Mucosa of stomach (tissue), 1 donor: Measurements from ENCODE around the gene SETMAR.

Experiments
- H3K27me3 ChIP-seq: one replicate; pipeline ENCODE4 v1.7.0; 2013; ENCODE audit warnings: mild to moderate bottlenecking, low read length; ENCODE audit not compliant: control insufficient read depth, insufficient read depth
- H3K36me3 ChIP-seq: one replicate; pipeline ENCODE4 v1.7.0; 2013; ENCODE audit warnings: low read length; ENCODE audit not compliant: control insufficient read depth, insufficient read depth
- H3K4me1 ChIP-seq: one replicate; pipeline ENCODE4 v1.7.0; 2013; ENCODE audit warnings: mild to moderate bottlenecking, low read length; ENCODE audit not compliant: control insufficient read depth, insufficient read depth
- H3K4me3 ChIP-seq: one replicate; pipeline ENCODE4 v1.7.0; 2013; ENCODE audit warnings: low read length
- H3K9ac ChIP-seq: one replicate; pipeline ENCODE4 v1.7.0; 2013; ENCODE audit warnings: mild to moderate bottlenecking, low read length, moderate library complexity
- H3K9me3 ChIP-seq: one replicate; pipeline ENCODE4 v1.7.0; 2013; ENCODE audit warnings: mild to moderate bottlenecking, low read length, moderate library complexity; ENCODE audit not compliant: control insufficient read depth
- donor health status: Pancreatic carcinoma.

Gene SETMAR

GRCh38 chr3:4303187-4304123, at the start of gene SETMAR:
Gene SETMAR, plus strand, starts transcription at chr3:4303369. Its CDS starts 2 bp downstream, at chr3:4303371.
- Histone ChIP-seq H3K36me3 (no peaks in the 10 kb centered on the region), H3K4me1 (peaks cover 5% of the 10 kb centered on the region)

GRCh38 chr3:4261406-4261805, 41.8 kb upstream of the SETMAR start:
- Histone ChIP-seq H3K9ac (no peak overlapping the region), H3K36me3 (no peaks in the 10 kb centered on the region), H3K9me3 (no peaks in the 10 kb centered on the region), H3K4me3 (no peak overlapping the region), H3K27me3 (no peaks in the 10 kb centered on the region), H3K4me1 (no peaks in the 10 kb centered on the region)

More at GRCh38 chr3:4303187-4304123, at the start of gene SETMAR:
- H3K9me3 ChIP-seq, result no peaks in the 10 kb centered on the region
- H3K4me3 ChIP-seq, result peak within 1 kb of the TSS; percentile 70
- peak within 1 kb of the TSS; percentile 77 for H3K9ac ChIP-seq
- H3K27me3 ChIP-seq, result no peaks in the 10 kb centered on the region

DNA sequence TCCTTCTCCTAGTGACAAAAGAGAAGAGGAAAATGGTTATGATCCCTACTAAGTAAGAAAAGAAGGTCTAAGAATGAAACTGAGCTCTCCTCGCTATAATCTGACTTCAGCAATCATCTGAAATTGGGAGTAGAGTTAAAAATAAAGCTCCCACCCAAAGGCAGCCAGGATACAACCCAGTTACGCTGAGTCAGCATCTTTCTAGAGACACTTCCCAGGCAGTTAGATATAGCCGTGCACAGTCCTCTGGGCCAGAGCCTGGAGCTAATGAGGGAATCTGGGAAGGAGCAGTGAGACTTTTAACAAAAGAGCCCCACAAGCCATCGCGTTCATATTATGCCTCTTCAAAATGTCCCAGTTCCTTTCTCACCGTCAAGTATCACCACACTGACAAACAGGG, 39.1 kb upstream of the SETMAR start:
- H3K36me3 ChIP-seq, result no peaks in the 10 kb centered on the region
- H3K9ac ChIP-seq, result no peak overlapping the region
- no peak overlapping the region for H3K4me3 ChIP-seq
- H3K27me3 ChIP-seq, result no peaks in the 10 kb centered on the region
- H3K9me3 ChIP-seq, result no peaks in the 10 kb centered on the region
- no peaks in the 10 kb centered on the region for H3K4me1 ChIP-seq

DNA sequence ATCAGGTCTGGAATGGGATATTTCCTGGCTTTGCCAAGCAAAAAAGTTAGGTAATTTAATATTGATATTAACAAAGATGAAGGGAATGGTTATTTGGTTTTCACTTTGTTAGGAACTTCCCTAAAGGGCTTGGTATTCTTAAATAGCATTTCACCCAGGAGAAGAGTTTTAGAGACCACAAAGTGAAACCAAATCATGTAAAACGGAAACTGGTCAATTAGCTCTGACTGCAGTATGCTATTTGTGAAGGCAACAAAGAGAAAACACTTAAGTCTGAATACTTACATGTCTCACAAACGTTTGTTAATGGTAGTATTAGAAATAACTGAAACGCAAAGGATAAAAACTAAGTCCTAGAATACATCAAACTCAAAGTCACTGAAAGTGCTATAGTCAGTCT, 32.4 kb upstream of the SETMAR start:
- Histone ChIP-seq H3K9ac (no peak overlapping the region), H3K9me3 (no peaks in the 10 kb centered on the region), H3K4me3 (no peak overlapping the region)

DNA sequence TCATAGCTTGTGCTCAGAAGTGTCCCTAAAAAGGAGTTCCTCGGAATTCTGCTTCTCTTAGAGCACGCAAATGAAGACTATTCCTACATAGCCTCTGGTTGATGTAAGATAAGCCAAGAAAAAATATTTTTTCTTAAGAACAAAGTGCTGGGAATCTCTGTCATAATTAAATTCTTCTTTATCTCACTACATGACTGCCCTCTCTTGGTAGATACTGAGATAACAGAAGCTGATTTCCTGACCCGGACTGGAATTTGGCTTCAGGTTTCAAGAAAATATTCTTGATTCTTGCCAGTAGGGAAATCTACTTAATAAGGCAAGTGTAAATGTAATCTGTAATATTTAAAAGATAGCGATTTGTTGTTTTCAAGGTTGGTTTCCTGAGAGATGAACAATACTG, 31.3 kb upstream of the SETMAR start:
- Histone ChIP-seq H3K4me1 (no peaks in the 10 kb centered on the region), H3K9ac (no peak overlapping the region), H3K27me3 (no peaks in the 10 kb centered on the region), H3K9me3 (no peaks in the 10 kb centered on the region), H3K4me3 (no peak overlapping the region), H3K36me3 (no peaks in the 10 kb centered on the region)

More for the DNA sequence above, 32.4 kb upstream of the SETMAR start:
- Histone ChIP-seq H3K36me3 (no peaks in the 10 kb centered on the region), H3K4me1 (no peaks in the 10 kb centered on the region), H3K27me3 (no peaks in the 10 kb centered on the region)

DNA sequence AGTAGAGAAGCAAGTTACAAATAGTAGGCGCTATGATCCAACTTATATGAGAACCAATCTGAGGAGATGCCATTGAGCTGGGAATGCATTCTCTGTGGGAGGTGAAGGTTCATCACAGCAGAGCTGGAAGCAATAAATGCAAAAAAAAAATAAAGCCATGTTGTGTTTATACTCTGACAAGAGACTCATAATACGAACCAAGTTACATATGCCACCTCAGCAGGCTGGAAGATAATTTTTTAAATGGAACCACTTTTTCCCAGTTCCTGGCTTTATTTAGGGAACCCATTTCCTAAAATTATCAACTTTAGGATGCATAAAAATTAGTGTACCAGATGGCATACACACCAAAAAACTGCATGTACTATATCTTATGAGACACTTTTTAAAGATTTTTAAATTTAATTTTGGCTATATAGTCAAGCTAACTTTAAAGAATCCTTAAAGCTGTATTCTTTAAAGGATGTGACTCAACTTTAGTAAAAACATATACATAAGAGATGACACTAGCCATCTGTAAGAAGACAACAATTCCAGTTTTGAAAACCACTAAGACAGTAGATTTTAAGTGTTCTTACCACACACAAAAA, 23.6 kb upstream of the SETMAR start:
- no peak overlapping the region for H3K4me3 ChIP-seq
- H3K9me3 ChIP-seq, result no peaks in the 10 kb centered on the region
- no peak overlapping the region for H3K9ac ChIP-seq
- H3K36me3 ChIP-seq, result no peaks in the 10 kb centered on the region
- H3K4me1 ChIP-seq, result no peaks in the 10 kb centered on the region
- no peaks in the 10 kb centered on the region for H3K27me3 ChIP-seq

DNA sequence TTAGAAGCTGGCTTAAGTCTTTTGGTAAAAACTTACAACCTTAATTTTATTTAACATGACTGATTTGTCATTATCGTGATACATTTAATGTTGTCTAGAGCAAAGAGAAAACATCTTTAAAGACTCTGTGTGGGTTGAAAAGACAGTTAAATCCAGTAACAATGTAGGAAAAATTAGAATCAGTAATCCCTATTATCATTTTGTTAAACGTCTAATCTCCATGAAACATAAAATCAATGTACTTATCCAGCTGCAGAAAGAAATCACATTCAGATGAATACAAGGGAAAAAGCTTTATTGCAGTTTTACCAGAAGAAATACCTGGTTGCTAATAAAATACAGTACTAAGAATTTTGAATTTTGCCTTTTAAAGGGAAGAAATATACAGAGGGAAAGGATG, 21.2 kb upstream of the SETMAR start:
- H3K27me3 ChIP-seq, result no peaks in the 10 kb centered on the region
- no peak overlapping the region for H3K4me3 ChIP-seq
- H3K9ac ChIP-seq, result no peak overlapping the region
- H3K36me3 ChIP-seq, result no peaks in the 10 kb centered on the region
- H3K9me3 ChIP-seq, result no peaks in the 10 kb centered on the region
- H3K4me1 ChIP-seq, result no peaks in the 10 kb centered on the region

DNA sequence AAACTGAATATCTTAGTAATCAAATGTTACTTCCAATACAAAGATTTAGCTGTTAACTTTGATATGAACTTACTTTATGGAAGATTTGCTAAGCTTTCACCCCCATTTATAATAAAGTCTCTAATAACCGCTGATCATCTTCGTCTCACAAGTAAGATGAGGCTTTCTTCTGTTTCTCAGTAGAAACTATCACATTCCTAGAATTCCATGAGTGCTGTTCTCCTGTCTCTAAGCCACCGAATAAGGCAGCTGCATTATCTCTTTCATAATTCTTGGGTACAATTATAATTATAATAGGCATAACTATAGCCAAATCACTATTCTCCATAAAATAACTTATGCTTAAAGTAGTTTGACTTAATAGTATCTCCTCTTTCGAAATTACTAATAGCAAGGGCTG, 18.3 kb upstream of the SETMAR start:
- no peak overlapping the region for H3K9ac ChIP-seq
- H3K4me1 ChIP-seq, result no peaks in the 10 kb centered on the region
- H3K36me3 ChIP-seq, result no peaks in the 10 kb centered on the region
- no peaks in the 10 kb centered on the region for H3K27me3 ChIP-seq
- H3K9me3 ChIP-seq, result no peaks in the 10 kb centered on the region
- H3K4me3 ChIP-seq, result no peak overlapping the region

- Histone ChIP-seq H3K9me3 (no peaks in the 10 kb centered on the region), H3K9ac (no peak overlapping the region), H3K4me1 (no peaks in the 10 kb centered on the region), H3K4me3 (no peak overlapping the region), H3K36me3 (no peaks in the 10 kb centered on the region), H3K27me3 (no peaks in the 10 kb centered on the region)
These were observed 14.1 kb upstream of the SETMAR start for GRCh38 chr3:4289044-4289443.

- H3K4me1 ChIP-seq, result no peaks in the 10 kb centered on the region
- H3K9me3 ChIP-seq, result no peaks in the 10 kb centered on the region
- H3K36me3 ChIP-seq, result no peaks in the 10 kb centered on the region
- H3K9ac ChIP-seq, result no peak overlapping the region
- H3K4me3 ChIP-seq, result no peak overlapping the region
- H3K27me3 ChIP-seq, result no peaks in the 10 kb centered on the region
These were observed 12.8 kb upstream of the SETMAR start for GRCh38 chr3:4290272-4290893.

DNA sequence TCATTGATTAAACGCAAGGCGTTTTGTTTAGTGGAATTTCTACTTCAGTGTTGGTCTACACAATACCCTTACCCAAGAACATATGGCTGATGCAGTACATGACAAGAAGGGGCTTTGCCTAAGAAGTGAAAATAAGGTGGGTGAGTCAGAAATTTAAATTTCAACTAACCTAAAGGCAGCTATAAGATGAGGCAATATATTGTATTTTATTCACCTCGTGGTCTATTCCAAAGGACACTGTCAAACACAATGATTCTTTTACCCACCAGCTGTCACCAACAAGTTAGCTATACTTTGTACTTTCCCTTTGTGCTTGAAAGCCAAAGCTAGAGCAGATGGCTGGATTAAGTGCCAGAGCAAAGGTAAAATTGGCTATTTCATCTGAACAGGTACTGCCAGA, 10.9 kb upstream of the SETMAR start:
- H3K36me3 ChIP-seq, result no peaks in the 10 kb centered on the region
- H3K27me3 ChIP-seq, result no peaks in the 10 kb centered on the region
- H3K9me3 ChIP-seq, result no peaks in the 10 kb centered on the region
- H3K4me3 ChIP-seq, result no peak overlapping the region
- H3K9ac ChIP-seq, result no peak overlapping the region
- no peaks in the 10 kb centered on the region for H3K4me1 ChIP-seq
